ENCODE measurements around the gene PSMG4.

Gene PSMG4

DNA sequence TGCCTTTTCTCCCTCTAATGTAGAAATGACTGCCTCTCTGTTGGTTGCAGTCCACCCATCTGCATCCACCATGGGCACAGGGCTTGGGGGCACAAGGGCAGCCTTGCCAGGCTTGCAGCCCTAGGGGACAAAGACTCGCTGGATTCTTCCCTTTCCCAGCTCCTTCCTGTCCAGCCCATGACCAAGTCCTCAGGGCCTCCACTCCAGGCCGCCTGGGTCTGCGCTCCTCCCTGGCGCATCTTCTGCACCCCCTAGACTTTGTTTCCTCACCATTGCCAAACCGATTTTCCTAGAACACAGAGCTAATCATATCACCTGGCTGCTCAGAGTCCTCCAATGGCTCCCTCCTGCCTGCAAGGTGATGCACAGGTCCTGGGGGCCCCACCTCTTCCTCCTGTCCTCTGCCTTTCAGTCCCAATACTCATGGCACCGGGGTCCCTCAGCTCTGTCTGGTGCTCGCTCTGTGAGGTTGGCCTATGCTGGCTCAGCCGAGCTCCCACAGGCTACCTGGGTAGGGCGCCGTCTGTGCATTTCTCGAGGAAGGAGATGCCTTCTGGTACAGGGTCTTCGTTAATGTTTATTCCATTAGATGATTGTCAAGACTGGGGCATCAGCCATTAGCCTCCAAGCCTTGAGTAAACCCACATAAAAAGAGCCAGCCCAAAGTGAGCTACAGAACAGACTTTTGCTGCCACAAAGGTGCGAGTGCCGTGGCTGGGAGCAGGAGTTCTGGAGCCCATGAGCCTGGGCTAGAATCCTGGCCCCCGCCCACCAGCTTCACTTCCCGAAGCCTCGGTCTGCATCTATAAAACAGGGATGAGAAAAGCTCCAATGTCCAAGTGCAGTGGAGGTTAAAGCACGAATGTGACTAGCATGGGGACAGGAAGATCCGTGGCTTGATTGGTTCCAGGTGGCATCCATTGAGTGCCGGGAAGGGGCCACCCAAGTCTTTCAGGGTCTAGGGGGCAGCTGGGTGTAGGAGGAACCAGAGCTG lies 17.7 kb downstream of the PSMG4 start:
- no peak for DNase-seq (ENCODE audit: low spot score)

DNA sequence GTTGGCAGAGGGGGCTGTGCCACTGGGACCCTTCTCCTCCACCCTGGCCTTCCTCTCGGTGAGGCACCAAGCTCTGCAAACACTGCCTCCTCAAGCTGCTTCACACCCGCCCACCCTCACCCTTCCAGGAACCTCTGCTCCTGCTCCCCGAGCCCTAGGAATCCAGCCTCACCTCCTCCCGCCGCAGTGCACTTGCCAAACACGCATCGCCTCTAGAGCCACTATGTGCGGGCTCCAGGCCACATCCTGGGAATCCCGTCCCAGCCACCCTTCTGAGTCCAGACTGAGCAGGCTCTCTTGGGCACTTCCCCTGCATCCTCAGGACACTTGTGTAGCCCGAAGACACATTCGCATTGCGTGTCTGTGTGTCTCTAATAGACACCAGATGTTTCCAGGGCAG lies 18.5 kb downstream of the PSMG4 start:
- DNase-seq (ENCODE audit: low spot score): no peak

DNA sequence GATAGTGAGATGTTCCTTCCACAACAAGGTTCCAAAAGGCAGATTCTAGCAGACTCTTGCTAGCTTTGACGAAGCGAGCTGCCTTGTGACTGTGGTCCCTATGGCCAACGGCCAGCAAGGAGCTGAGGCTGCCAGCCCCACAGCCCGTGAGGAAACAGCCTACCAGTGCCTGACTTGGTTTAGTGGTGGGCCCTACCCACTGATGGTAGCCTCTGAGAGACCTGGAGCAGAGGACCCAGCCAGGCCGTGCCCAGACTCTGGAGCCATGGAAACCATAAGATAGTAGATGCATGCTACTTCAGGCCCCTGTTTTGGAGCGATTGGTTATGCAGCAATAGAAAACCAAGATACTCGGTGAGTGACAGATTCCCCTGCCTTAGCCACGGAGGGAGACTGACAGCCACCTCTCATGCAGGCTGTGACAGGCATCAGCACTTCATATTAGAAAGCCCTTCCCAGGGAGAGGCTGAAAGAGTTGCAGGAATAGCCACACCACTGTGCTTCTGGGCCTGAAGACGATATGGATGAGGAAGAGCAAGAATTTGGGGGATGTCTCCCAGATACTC lies 19.2 kb downstream of the PSMG4 start:
- DNase-seq (ENCODE audit: low spot score): no peak

DNA sequence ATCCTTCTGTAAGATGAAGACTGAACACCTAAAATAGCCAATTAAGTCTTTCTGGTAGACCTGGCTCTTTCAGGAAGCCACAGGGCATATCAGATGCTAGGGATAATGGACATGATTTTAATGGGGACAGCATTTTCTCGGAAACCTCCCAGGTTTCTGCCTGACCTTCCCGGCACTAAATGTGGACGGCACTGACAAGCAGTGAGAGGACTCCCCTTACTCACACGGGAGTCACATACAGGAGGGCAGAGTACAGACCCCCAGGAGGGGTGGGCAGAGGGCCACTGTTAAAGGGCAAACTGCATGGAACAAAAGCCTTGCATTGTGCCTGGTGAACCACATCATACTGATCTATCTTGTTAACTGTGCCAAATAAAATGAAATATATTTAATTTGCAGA lies 19.9 kb downstream of the PSMG4 start:
- no peak for DNase-seq (ENCODE audit: low spot score)

DNA sequence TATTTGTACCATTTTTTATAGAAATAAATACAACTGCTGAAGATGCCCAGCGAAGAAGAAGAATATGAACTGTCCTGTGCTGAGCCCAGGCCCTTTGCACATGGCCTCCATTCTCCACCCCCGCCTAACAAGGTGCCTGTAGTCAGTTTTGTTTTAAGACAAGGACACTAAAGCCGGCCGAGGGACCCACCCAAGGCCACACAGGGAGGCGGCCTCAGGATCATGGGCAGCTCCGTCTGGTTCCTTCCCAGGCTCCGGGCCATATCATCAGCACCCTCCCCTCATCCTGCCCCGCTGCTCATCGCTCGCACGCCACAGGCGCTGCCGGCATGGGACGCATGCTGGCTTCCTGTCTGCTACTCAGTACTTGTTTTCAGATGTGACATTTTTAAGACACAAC lies 21.3 kb downstream of the PSMG4 start:
- no peak for DNase-seq (ENCODE audit: low spot score)

DNA sequence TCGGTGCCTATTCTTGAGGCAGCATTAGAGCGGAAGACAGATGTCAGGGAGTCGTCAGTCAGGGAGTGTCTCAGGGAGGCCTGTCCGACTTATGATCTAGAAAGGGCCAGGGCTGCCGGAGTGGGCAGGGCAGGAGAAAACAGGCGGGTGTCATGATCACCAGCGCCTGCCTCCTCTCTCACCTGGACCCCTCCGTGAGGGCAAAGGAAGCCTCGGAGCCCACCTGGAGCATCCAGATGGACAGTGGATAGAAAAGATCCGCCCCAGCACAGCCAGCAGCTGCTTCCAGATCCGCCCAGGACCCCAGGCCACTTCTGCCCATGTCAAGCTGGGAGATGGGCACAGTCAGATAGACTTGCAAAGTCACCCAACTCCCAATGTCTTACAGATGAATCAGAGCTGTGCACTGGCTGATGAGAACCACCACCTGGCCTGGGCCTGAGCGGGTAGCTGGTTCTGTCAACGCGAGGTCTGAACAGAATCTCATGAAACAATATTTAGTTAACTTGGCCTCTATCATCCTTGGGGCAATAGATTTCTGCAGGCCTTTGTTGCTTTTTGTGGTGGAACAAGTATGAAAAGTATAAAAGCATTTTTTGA lies 22.2 kb downstream of the PSMG4 start:
- DNase-seq (ENCODE audit: low spot score): no peak

DNA sequence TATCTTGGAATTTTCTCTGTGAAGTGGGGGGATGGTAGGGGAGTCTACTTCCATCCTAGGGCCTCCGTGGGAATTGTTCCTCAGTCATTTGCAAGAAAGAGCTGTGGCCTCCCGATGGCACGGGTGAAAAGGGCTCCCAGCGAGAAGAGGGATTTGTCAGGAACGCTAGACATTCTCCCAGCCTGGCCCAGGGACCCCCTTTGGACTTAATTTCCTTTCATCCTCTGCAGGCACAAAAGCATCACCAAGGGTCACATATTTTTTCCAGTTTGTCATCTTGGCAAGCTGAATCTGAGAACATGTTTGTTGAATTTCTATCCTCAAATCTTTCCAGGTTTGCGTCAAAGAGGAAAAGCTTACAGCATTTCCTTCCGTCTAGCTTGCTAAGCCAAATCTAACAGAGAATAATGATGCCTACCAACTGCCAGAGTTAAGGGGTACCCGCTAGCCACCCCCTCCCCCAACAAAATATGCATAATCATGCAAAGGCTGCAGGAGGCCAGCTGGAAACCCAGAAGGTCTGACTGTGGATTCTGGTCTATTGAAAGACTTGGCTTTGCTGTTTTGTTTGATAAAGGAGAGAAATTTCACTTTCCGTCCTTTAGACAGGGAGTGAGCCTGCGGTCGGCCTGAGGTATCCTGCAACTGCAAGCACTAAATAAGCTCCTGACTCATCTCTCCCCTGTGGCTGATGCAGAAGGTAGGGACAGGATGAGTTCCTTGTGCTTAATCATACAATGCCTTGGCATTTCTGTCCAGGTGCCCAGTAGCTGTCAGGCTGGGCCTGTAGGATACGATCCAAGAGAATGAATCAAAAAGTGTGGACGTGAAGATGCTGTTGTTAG lies 23.1 kb downstream of the PSMG4 start:
- DNase-seq (ENCODE audit: low spot score): no peak

DNA sequence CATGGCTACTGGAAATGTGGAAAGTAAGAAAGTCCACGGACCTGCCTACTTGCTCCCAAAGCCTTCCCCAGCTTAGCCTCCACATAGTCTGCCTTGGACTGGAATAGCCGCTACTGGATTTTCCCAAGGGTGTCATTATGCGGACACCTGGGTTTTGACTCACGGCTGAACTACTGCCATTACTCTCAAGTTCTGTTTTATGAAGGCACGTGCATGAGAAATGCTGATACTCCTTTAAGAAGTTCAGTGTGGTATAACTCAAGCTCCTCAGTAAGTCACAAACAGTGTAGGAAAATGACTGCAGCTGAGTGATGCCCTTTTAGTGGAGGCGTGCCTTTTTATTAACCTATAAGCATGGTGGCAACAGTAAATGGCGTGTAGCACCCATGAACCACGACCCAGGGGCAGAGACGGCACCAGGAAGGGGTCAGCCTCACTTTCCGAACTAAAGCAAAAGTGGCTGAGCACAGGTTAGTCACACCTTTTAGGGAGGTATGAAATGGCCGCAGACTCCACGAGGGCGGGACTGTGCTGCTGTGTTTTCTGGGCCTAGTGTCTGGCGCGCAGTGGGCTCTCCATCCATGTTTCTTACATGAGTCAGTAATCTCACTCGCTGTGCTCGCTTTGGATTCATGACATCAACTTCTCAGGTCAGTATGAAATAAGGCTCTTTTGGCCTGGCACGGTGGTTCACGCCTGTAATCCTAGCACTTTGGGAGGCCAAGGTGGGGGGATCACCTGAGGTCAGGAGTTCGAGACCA lies 23.9 kb downstream of the PSMG4 start:
- DNase-seq (ENCODE audit: low spot score): no peak

DNA sequence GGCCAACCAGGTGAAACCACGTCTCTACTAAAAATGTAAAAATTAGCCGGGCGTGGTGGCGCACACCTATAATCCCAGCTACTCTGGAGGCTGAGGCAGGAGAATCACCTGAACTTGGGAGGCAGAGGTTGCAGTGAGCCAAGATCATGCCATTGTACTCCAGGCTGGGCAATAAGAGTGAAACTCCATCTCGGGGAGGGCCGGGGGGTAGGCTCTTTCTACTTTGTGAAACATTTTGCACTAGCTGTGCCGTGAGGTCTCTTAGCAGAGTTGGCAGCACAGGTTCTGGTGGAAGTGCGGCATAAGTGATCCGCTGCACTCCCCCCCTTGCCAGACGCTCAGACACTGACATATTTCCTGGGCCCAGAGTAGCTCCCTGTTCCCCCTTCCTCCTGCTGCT lies 24.5 kb downstream of the PSMG4 start:
- DNase-seq (ENCODE audit: low spot score): no peak

DNA sequence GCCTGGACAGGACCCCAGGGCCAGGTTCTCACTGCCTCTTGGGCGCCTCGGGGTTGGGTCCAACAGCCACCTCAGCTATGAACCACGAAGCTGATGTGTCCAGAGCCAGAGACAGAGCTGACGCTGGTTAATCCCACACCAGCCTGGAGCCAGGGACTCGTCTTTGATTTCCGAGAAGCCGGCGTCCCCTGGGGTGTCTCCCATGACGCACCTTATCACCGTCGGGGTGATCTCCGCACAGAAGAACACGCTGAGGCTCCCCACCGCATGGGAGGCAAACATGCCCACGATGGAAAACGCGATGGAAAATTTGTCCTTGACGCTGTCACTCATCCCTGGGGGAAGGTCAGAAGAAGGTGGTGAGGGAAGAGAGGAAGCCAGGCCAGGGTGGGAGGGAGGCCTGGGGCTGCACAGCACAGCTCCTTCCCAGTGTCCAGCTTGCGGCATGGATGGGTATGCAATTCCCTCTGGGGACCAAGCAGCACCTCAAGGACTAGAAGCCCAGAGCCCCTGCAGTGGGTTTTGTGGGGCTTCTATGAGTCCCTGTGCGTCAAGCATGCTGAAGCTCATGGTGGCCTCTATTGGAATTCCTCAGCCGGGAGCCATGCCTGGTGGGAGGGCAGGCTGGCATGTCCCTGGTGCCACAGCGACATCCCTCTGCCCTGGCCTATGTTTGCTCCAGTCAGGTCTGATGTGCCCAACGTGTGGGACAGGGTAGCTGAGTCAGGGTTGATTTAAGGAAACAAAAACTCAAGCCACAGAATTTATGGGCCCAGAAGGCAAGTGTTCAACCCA lies 25.1 kb downstream of the PSMG4 start:
- no peak for DNase-seq (ENCODE audit: low spot score)

DNA sequence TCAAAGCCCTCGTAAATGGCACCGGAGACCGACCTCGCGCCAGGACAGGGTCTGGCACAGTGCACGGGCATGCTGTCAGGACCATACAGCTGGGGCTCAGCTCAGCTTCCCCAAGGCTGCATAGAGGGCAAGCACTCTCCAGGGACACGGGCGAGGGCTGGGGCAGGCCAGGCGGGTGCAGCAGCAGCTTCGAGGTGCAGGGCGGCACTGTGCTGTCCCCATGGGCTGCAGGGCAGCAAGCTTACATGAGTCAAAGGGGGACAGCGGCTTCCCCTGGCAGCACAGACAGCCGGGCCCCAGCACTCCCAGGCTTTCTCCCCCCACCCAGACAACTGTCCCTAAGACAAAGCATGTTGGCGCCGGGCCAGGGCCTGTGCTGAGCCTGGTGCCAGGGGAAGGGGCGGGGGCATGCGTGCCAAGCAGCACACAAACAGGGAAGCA lies 25.7 kb downstream of the PSMG4 start:
- DNase-seq (ENCODE audit: low spot score): no peak

DNA sequence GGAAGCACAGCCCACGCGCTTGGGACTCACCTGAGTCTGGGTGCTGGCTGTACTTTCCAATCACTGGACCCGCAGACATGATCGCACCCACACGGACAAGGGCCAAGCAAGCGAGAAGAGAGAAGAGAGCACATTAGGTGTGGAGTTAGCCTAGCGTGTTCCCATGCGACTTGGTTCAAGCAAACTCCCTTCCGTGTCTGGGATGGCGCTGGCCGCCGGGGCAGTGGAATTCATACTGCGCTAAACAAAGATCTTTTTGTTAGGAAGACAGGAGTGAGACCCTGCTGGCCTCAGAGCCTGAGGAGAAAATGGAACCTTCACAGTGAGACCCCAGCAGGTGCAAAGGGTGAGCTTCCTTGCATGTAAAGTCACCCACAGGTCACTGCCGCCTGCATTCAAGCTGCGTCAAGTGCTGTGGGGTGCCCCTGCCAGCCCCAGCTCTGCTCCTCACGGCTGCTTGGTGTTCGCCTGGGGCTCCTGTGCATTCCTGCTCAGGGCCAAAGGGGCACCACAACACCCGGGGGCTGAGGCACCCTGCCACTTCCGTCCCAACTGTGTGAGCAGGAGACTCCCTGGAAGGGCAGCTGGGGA lies 26.4 kb downstream of the PSMG4 start:
- DNase-seq (ENCODE audit: low spot score): no peak

DNA sequence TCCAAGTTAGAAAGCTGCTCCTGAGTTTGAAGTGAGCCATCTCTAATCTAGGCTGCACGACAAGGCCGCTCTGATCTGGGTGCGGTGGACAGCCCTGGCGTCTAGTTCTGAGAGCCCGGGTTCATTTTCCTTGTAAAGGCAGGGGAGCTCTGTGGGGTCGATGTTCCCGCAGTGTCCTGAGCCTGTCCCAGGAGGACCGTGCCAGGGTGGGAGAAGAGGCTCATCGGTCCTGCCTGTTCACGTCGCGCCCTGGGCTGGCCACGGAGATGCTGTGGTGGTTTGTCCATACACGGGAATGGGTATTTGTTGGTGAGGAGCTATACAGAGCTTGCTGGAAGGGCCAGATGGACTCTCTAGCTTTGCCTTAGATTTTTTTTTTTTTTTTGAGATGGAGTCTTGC lies 27.0 kb downstream of the PSMG4 start:
- DNase-seq (ENCODE audit: low spot score): no peak

DNA sequence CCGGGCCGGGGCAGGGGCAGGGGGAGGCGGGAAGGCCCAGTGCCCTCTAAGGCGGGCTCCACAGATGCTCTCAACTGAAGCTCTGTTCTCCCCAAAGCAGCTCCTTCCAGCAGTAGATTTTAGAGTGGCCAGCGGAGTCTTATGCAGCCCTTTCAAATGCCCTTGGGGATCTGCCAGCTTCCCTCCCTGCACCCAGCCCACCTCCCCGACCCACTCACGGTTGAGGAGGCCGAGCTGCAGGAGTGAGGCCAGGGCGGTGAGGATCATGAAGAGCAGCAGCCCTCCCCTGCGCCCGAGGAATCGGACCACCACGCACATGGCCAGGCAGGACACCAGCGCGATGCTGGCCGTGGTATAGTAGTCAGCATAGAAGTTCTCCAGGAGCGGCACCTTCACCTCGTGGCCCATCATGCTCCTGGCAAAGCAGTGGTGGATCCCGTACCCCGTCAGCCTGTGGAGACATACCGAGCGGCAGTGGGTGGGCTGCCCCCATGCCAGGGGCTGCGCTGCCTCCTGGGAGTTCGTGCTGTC lies 28.0 kb downstream of the PSMG4 start:
- no peak for DNase-seq (ENCODE audit: low spot score)

DNA sequence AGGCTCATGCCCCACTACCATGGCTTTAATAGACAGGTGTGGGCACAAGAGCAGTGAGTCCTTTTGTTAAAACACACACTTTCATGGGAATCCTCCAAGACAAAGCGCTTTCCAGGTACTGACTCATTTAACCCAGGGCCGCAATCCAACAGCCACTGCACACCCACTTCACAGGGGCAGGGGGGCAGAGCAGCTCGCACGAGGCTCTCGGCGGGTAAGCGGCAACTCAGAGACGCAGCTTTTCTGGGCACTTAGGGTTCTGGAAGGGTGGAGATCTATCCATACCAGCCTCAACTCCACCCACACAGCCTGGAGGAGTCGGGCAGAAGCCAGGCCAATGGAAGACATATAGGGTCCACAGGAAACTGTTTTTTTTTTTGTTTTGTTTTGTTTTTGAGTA lies 28.6 kb downstream of the PSMG4 start:
- no peak for DNase-seq (ENCODE audit: low spot score)

DNA sequence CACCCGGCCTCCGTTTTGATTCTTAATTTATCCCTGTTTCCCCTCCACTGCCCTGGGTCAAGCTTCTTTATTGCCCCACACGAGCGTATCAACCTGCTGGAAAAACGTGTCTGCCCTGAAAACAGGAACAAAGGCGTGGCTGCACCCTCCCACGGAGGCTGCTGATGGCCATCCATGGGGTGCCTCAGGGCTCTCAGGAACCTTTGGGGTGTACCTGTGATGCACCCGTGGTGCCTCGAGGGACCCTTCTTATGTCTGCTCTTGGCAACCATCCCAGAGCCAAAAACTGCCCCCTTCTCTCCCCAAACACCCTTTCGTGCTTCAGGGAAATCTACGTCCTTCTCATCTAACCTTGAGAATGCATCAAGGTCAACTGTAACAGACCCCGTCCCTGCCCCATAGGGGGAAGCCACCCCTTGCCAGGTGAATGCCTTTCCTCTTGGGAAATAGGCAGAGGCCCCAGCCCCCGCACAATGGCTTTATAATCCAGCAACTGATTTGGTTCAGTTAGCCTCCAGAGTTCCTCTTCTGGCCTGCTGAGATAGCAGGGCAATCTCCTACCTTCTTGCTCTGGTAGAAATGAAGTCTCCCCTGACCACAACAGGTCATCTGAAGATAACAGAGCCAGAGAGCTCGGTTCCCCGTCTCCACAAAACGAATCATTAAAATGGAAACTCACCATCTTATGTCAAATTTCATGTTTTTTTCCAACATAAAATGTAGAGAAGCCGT lies 29.4 kb downstream of the PSMG4 start:
- DNase-seq (ENCODE audit: low spot score): no peak

DNA sequence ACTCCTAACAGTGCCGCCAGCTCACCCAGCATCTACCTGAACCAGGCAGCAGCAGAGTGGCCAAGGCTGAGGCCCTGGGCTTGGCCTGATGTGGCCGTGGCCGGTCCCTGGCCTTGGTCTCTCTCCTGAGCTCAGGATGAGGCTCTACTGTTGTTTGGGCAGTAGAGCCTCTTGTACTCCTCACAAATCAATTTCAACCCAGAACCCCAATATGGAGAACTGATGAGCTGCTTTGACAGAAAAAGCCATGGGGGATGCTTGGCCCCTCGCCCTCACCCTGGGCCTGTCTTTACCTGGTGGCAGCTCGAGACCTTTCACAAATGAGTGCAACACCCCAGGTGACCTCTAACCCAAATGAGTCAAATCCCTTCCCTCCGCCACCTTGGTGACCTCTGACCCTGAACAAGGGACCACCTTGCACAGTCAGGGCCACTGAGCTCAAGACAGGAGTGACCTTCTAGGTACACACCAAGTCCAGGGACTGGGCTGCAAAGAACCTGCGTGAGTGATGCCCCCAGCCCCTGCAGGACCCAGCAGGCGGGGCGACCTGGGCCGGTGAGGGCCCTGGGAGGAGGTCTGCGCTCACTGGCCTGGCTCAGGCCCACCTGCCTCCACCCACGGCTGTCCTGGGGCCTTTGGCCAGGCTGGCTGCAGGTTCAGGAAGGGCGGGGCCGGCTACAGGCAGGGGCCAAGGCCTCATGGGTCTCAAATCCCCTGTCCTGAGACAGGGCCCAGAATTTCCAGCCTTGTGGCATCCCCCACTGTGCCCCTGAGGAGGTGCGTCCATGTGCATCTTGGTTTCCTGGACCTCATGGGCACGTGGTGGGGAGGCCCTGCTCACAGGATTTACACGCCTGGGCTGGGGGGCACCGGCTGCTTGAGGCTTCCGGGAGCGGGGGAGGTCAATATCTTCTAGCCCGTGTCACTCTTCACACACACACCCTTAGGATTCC lies 30.2 kb downstream of the PSMG4 start:
- no peak for DNase-seq (ENCODE audit: low spot score)

DNA sequence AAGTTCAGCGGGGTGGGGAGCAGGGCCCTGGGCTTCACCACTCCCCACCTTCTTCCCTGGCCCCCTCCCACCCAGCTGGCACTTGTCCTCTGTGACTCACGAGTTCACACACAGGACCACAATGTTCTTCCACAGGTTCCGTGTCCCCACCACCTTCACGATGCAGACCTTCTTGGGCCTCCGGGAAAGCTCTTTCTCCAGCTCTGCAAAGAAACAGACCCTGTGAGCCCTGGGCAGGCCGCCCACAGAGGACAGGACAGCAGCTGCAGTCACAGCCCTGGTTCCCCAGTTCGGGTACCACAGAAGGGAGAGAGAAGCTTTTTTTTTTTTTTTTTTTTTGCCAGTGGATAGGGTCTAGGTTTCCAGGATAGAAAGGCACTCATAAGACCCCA lies 30.9 kb downstream of the PSMG4 start:
- no peak for DNase-seq (ENCODE audit: low spot score)

All from CD4-positive, alpha-beta T cell treated with Interleukin-15 for 4 hours (primary cell).